LNCaP clone FGC (cell line): ENCODE data around the gene TREH.

Experiments
- DNase-seq: peaks from one replicate; pipeline ENCODE4 v3.0.0-alpha.2; 2011; ENCODE audit warnings: low read depth
- H3K4me3 ChIP-seq: 2 replicates; pipeline ENCODE4 v1.5.1; 2011; ENCODE audit warnings: mild to moderate bottlenecking, low read depth, low read length, control low read depth
- CTCF ChIP-seq: IDR thresholded peaks from 2 replicates; pipeline ENCODE4 v1.5.1; 2012; ENCODE audit warnings: mild to moderate bottlenecking; ENCODE audit not compliant: control insufficient read depth, insufficient read depth; ENCODE audit errors: extremely low read depth

The TREH gene

GRCh38 chr11:118635642-118636041, 43.8 kb downstream of the TREH start:
- peak overlapping the region; percentile 51 for H3K4me3 ChIP-seq
- no peak for DNase-seq
- TF ChIP-seq CTCF, result no peak

- peak overlapping the region; percentile 51 for H3K4me3 ChIP-seq
- DNase-seq, result no peak
- no peak for TF ChIP-seq CTCF
These were observed 44.2 kb downstream of the TREH start for GRCh38 chr11:118635237-118635591.

- H3K4me3 ChIP-seq, result peak overlapping the region; percentile 51
- no peak for DNase-seq
- no peak for TF ChIP-seq CTCF
These were observed 44.8 kb downstream of the TREH start for GRCh38 chr11:118634431-118635236.

- no peak for TF ChIP-seq CTCF
- no peak for DNase-seq
- H3K4me3 ChIP-seq, result peak overlapping the region; percentile 51
These were observed 45.5 kb downstream of the TREH start for GRCh38 chr11:118633979-118634378.

- no peak overlapping the region for H3K4me3 ChIP-seq
- no peak for DNase-seq
- no peak for TF ChIP-seq CTCF
These were observed 46.1 kb downstream of the TREH start for GRCh38 chr11:118633319-118633690.

GRCh38 chr11:118632577-118633318, 46.7 kb downstream of the TREH start:
- H3K4me3 ChIP-seq, result no peak overlapping the region
- no peak for TF ChIP-seq CTCF
- no peak for DNase-seq
